H1 (cell line): ENCODE measurements around the gene TPRX1. TPM values are rescaled to one million over a fixed set of nuclear protein-coding genes. Genes with fewer than 3 reads are reported as not detected.

Source experiments
- CTCF ChIA-PET: fragments of 300-600 bp; sonication (Branson Sonifier 250); formaldehyde crosslinking; loops from one replicate; lab custom pipeline; 2021; ENCODE audit not compliant: partially characterized antibody; lab: Charles Lee
- POLR2A ChIA-PET: fragments of 300-600 bp; sonication (Branson Sonifier 250); formaldehyde crosslinking; loops from one replicate; lab custom pipeline; 2021; ENCODE audit warnings: inconsistent platforms; ENCODE audit not compliant: partially characterized antibody; lab: Charles Lee
- DNase-seq, 2 experiments: peaks; one replicate each; pipeline versions ENCODE4 v3.0.0 to v3.0.0-alpha.2; 2010 to 2022; ENCODE audit warnings: low spot score in 2 of 2, low read depth in 1 of 2, mixed read lengths in 1 of 2
- FAIRE-seq: peaks from 2 replicates; lab custom pipeline; 2011; peaks lifted over from hg19 to GRCh38; lab: Jason Lieb, UNC
- H2AFZ ChIP-seq: 2 replicates; pipeline ENCODE4 v1.8.1; 2012; ENCODE audit warnings: low read length, inconsistent platforms
- H2AK5ac ChIP-seq: 2 replicates; pipeline ENCODE4 v1.6.1; 2013; ENCODE audit warnings: low read depth, low read length
- H2BK120ac ChIP-seq: replicated peaks from 2 replicates; pipeline ENCODE3; 2013; ENCODE audit warnings: low read depth, low read length, inconsistent platforms
- H2BK12ac ChIP-seq: 2 replicates; pipeline ENCODE4 v1.6.1; 2013; ENCODE audit warnings: low read depth, low read length
- H2BK15ac ChIP-seq: 2 replicates; pipeline ENCODE4 v1.6.1; 2013; ENCODE audit warnings: low read length
- H2BK20ac ChIP-seq: 2 replicates; pipeline ENCODE4 v1.6.1; 2013; ENCODE audit warnings: low read length
- H2BK5ac ChIP-seq: 2 replicates; pipeline ENCODE4 v1.6.1; 2013; ENCODE audit warnings: low read depth, low read length
- H3K14ac ChIP-seq: 2 replicates; pipeline ENCODE4 v1.6.1; 2013; ENCODE audit warnings: inconsistent platforms; ENCODE audit not compliant: insufficient read length
- H3K18ac ChIP-seq: 2 replicates; pipeline ENCODE4 v1.6.1; 2013; ENCODE audit warnings: low read length; ENCODE audit errors: extremely low read depth
- H3K23ac ChIP-seq: 2 replicates; pipeline ENCODE4 v1.6.1; 2013; ENCODE audit warnings: inconsistent platforms; ENCODE audit not compliant: insufficient read length
- H3K23me2 ChIP-seq: 2 replicates; pipeline ENCODE4 v1.6.1; 2013; ENCODE audit warnings: low read depth, low read length
- H3K27ac ChIP-seq: 2 replicates; pipeline ENCODE4 v1.6.1; 2011; ENCODE audit warnings: low read depth, low read length, inconsistent platforms
- H3K27me3 ChIP-seq, 4 experiments: replicated peaks in 1 of 4; 1 replicate in 1 of 4; 2 replicates in 3 of 4; pipeline versions ENCODE4 v1.6.1 to v1.8.1; 2011 to 2013; ENCODE audit warnings: low read length in 3 of 4, mild to moderate bottlenecking in 3 of 4, inconsistent platforms in 2 of 4, mixed read lengths in 2 of 4, moderate library complexity in 1 of 4; ENCODE audit not compliant: control insufficient read depth in 3 of 4, insufficient read depth in 3 of 4; ENCODE audit errors: extremely low read depth in 1 of 4
- H3K36me3 ChIP-seq, 4 experiments: 2 replicates each; pipeline versions ENCODE4 v1.6.1 to v1.8.1; 2011 to 2013; ENCODE audit warnings: mild to moderate bottlenecking in 4 of 4, low read length in 3 of 4, moderate library complexity in 2 of 4, control low read depth in 1 of 4, inconsistent platforms in 1 of 4; ENCODE audit not compliant: insufficient read depth in 4 of 4, control insufficient read depth in 2 of 4
- H3K4ac ChIP-seq: replicated peaks from 2 replicates; pipeline ENCODE3; 2013; ENCODE audit warnings: low read length, low read depth, mixed read lengths, inconsistent platforms; ENCODE audit not compliant: insufficient read length
- H3K4me1 ChIP-seq, 4 experiments: replicated peaks in 1 of 4; 1 replicate in 1 of 4; 2 replicates in 3 of 4; pipeline versions ENCODE4 v1.6.1 to v1.8.1; 2011 to 2013; ENCODE audit warnings: low read length in 3 of 4, inconsistent platforms in 2 of 4, mixed read lengths in 1 of 4; ENCODE audit not compliant: insufficient read depth in 4 of 4, control insufficient read depth in 3 of 4
- H3K4me2 ChIP-seq, 2 experiments: 2 replicates each; pipeline versions ENCODE4 v1.6.1 to v1.8.1; 2011 to 2013; ENCODE audit warnings: low read depth in 2 of 2, low read length in 2 of 2, control low read depth in 1 of 2, inconsistent platforms in 1 of 2, mild to moderate bottlenecking in 1 of 2; ENCODE audit not compliant: insufficient read depth in 1 of 2
- H3K4me3 ChIP-seq, 4 experiments: fragments of 200-600, 300-600 bp in 1 of 4; sonication (generic), shearing (Covaris generic), sonication (Bioruptor Twin) in 1 of 4; 2 replicates each; pipeline versions ENCODE4 v1.5.1 to v1.8.1; 2011 to 2016; ENCODE audit warnings: low read length in 4 of 4, low read depth in 3 of 4, control low read depth in 2 of 4, inconsistent platforms in 2 of 4, mild to moderate bottlenecking in 2 of 4, mixed read lengths in 1 of 4, moderate library complexity in 1 of 4; ENCODE audit not compliant: insufficient read depth in 2 of 4; ENCODE audit errors: extremely low read depth in 1 of 4
- H3K56ac ChIP-seq: replicated peaks from 2 replicates; pipeline ENCODE3; 2013; ENCODE audit warnings: low read depth, mild to moderate bottlenecking, mixed read lengths, low read length, inconsistent platforms; ENCODE audit not compliant: insufficient read length
- H3K79me1 ChIP-seq: 2 replicates; pipeline ENCODE4 v1.6.1; 2013; ENCODE audit warnings: low read depth, low read length, control low read depth
- H3K79me2 ChIP-seq, 2 experiments: 2 replicates each; pipeline versions ENCODE4 v1.6.1 to v1.8.1; 2012 to 2013; ENCODE audit warnings: low read length in 2 of 2, mild to moderate bottlenecking in 2 of 2, inconsistent platforms in 1 of 2; ENCODE audit not compliant: insufficient read depth in 2 of 2, control insufficient read depth in 1 of 2
- H3K9ac ChIP-seq, 4 experiments: replicated peaks in 1 of 4; 1 replicate in 1 of 4; 2 replicates in 3 of 4; pipeline versions ENCODE4 v1.6.1 to v1.8.1; 2011 to 2013; ENCODE audit warnings: low read depth in 3 of 4, low read length in 3 of 4, control low read depth in 2 of 4, mild to moderate bottlenecking in 2 of 4, moderate library complexity in 2 of 4, inconsistent platforms in 1 of 4; ENCODE audit errors: extremely low read depth in 1 of 4
- H3K9me3 ChIP-seq, 2 experiments: 2 replicates each; pipeline versions ENCODE4 v1.6.1 to v1.8.1; 2012 to 2013; ENCODE audit warnings: mild to moderate bottlenecking in 2 of 2, moderate library complexity in 2 of 2, control low read depth in 1 of 2, inconsistent platforms in 1 of 2, low read depth in 1 of 2, low read length in 1 of 2, mixed read lengths in 1 of 2; ENCODE audit not compliant: insufficient read depth in 2 of 2
- H4K20me1 ChIP-seq, 2 experiments: replicated peaks in 1 of 2; 2 replicates each; pipeline versions ENCODE3 to v1.8.1; 2011 to 2013; ENCODE audit warnings: inconsistent platforms in 2 of 2, low read length in 2 of 2, mild to moderate bottlenecking in 1 of 2; ENCODE audit not compliant: insufficient read depth in 2 of 2, control insufficient read depth in 1 of 2
- H4K5ac ChIP-seq: 2 replicates; pipeline ENCODE4 v1.6.1; 2013; ENCODE audit warnings: low read length, low read depth, mixed read lengths, inconsistent platforms; ENCODE audit not compliant: insufficient read length
- H4K8ac ChIP-seq: 2 replicates; pipeline ENCODE4 v1.8.0; 2013; ENCODE audit warnings: mild to moderate bottlenecking, moderate library complexity, low read length, inconsistent platforms; ENCODE audit not compliant: insufficient read depth; ENCODE audit errors: extremely low read depth
- H4K91ac ChIP-seq: replicated peaks from 2 replicates; pipeline ENCODE3; 2013; ENCODE audit warnings: low read length, mixed read lengths, inconsistent platforms; ENCODE audit not compliant: insufficient read length
- ATF3 ChIP-seq: IDR thresholded peaks from 2 replicates; pipeline ENCODE4 v1.6.1; 2011; ENCODE audit warnings: low read depth, mild to moderate bottlenecking, low read length; ENCODE audit not compliant: insufficient read depth
- CHD2 ChIP-seq: IDR thresholded peaks from 2 replicates; pipeline ENCODE4 v1.6.1; 2012; ENCODE audit warnings: low read length, improper control_type of control experiment
- CTCF ChIP-seq, 3 experiments: IDR thresholded peaks; 1 replicate in 2 of 3; 2 replicates in 1 of 3; pipeline versions ENCODE4 v1.5.1 to v1.6.1; 2011; ENCODE audit warnings: low read length in 3 of 3, mild to moderate bottlenecking in 3 of 3, inconsistent platforms in 2 of 3, low read depth in 1 of 3, moderate library complexity in 1 of 3; ENCODE audit not compliant: insufficient read depth in 1 of 3; ENCODE audit errors: control extremely low read depth in 1 of 3
- E2F6 ChIP-seq: IDR thresholded peaks from 2 replicates; pipeline ENCODE4 v1.6.1; 2012; ENCODE audit warnings: inconsistent platforms
- EGR1 ChIP-seq: IDR thresholded peaks from 2 replicates; pipeline ENCODE4 v1.6.1; 2011; ENCODE audit warnings: low read depth, low read length, borderline replicate concordance
- JUN ChIP-seq: IDR thresholded peaks from 2 replicates; pipeline ENCODE4 v1.6.1; 2011; ENCODE audit warnings: low read depth, mild to moderate bottlenecking, improper control_type of control experiment, low read length
- RAD21 ChIP-seq, 2 experiments: IDR thresholded peaks in 1 of 2; conservative IDR thresholded peaks in 1 of 2; 2 replicates each; pipeline ENCODE4 v1.6.1; 2011; ENCODE audit warnings: low read depth in 2 of 2, low read length in 2 of 2, improper control_type of control experiment in 1 of 2, inconsistent platforms in 1 of 2, mild to moderate bottlenecking in 1 of 2, moderate library complexity in 1 of 2
- WGBS, 2 experiments: shearing (Covaris generic) in 1 of 2; methylation state at CpG; one replicate each; pipeline versions ENCODE4 v1.1.6 to v1.1.7; 2013 to 2015; ENCODE audit warnings: low lambda C conversion rate in 2 of 2, mixed read lengths in 2 of 2, inconsistent platforms in 1 of 2, low coverage in 1 of 2, missing lambda C conversion rate in 1 of 2; ENCODE audit not compliant: insufficient replicate concordance in 2 of 2, insufficient coverage in 1 of 2, insufficient read length in 1 of 2; ENCODE audit errors: extremely low coverage in 1 of 2, missing lambda C conversion rate in 1 of 2; 5-methylcytosine and 5-hydroxymethylcytosine counted together
- polyA plus RNA-seq, 7 experiments: library from polyadenylated mRNA; depleted of rRNA in 3 of 7; stranded (reverse) in 5 of 7; unstranded in 2 of 7; fragments of >200 nt in 5 of 7; fragments of 200-250 nt in 2 of 7; gene quantifications; 1 replicate in 5 of 7; 2 replicates in 1 of 7; 4 replicates in 1 of 7; pipeline versions ENCODE4 v1.2.1 to v1.2.3, GENCODE V29; 2011 to 2013; ENCODE audit warnings: missing spikeins in 2 of 7, mixed read lengths in 2 of 7
- total RNA-seq: library from RNA; stranded (reverse); fragmentation: NEBNext Ultra II Directional; extraction: Animal tissue kit (Norgen Biotek cat#: 25700); gene quantifications from 2 replicates; pipeline ENCODE4 v1.2.1, GENCODE V29; 2021

TPRX1 gene
- total and polyA plus RNA-seq, 2 of the 8 experiments (the other 6 are each of a cell fraction or from before 2014, with no cell fraction given): 0.03 TPM; not detected in 1

- no peak overlapping the region for H3K4ac ChIP-seq
- H2AFZ ChIP-seq: no peak overlapping the region
- ChIA-PET CTCF (interaction anchor here (0.7 to 4.0 kb wide), 17 partner anchors 10 to 750 kb away, joined by 3 to 31 read pairs (median 5); no protein-coding TSS in a partner anchor), POLR2A (interaction anchor here (1.5 to 1.6 kb wide), 2 partner anchors 36 to 61 kb away, joined by 4 read pairs; no protein-coding TSS in a partner anchor)
- no peaks in the 10 kb centered on the region for H4K20me1 ChIP-seq
- TF ChIP-seq EGR1 (no peak), E2F6 (no peak), CHD2 (no peak), JUN (no peak), ATF3 (no peak), RAD21 (IDR thresholded peaks at IDR 0.05 in 1 of 2, conservative IDR thresholded peaks at IDR 0.05 in 1 of 2; ENCODE audit: low read depth in 2 of 2, low read length in 2 of 2) (peak; percentile 68 to 78), CTCF (IDR thresholded peaks at IDR 0.05; ENCODE audit: control extremely low read depth in 1 of 3, insufficient read depth in 1 of 3, low read depth in 1 of 3, low read length in 3 of 3) (peak; percentile 70 to 91 (median 85))
- H3K23me2 ChIP-seq: peaks cover 4% of the 10 kb centered on the region; the same call in 1 of the 2 replicates
- H3K27me3 ChIP-seq: no peaks in the 10 kb centered on the region
- no peak overlapping the region for H2BK20ac ChIP-seq
- no peaks in the 10 kb centered on the region for H3K36me3 ChIP-seq
- no peak overlapping the region for H4K91ac ChIP-seq
- no peak overlapping the region for H3K18ac ChIP-seq
- H4K8ac ChIP-seq: peak overlapping the region; percentile 68
- no peak overlapping the region for H3K14ac ChIP-seq
- H3K79me2 ChIP-seq: no peaks in the 10 kb centered on the region
- 0 out of 2 replicates have a peak overlapping the region, but pooled peaks have one; percentile 9 for H2BK12ac ChIP-seq
- H3K23ac ChIP-seq: no peak overlapping the region
- no peak overlapping the region for H3K4me3 ChIP-seq
- no peak overlapping the region for H2BK5ac ChIP-seq
- WGBS, 2 experiments: 42% methylated on average over 13 of the region's 17 CpGs; no CpG with 5 or more reads in 1 of the 2 experiments
- peak; percentile 78 to 99 for DNase-seq
- H3K4me1 ChIP-seq: no peaks in the 10 kb centered on the region; a peak in 2 of 7 replicates
- no peak overlapping the region for H2BK15ac ChIP-seq
- no peak overlapping the region for H3K9ac ChIP-seq
- H4K5ac ChIP-seq: no peak overlapping the region
- H3K27ac ChIP-seq: no peak overlapping the region
- no peak overlapping the region for H2BK120ac ChIP-seq
- H3K56ac ChIP-seq: no peak overlapping the region
- no peaks in the 10 kb centered on the region for H3K9me3 ChIP-seq
- no peak overlapping the region for H3K4me2 ChIP-seq
- H2AK5ac ChIP-seq: no peak overlapping the region
- FAIRE-seq: no peak
- H3K79me1 ChIP-seq: no peaks in the 10 kb centered on the region
Observed at GRCh38 chr19:47813304-47813994, 9.1 kb upstream of the TPRX1 start.
